ENCODE data around the gene DHX32. TPM values are rescaled to one million over a fixed set of nuclear protein-coding genes. Genes with fewer than 3 reads are reported as not detected.

DHX32 gene
- total and polyA plus RNA-seq, 2 donors (not counting 1 experiment from before 2014, with no cell fraction given), result 5.2 to 12.4 TPM

DNA sequence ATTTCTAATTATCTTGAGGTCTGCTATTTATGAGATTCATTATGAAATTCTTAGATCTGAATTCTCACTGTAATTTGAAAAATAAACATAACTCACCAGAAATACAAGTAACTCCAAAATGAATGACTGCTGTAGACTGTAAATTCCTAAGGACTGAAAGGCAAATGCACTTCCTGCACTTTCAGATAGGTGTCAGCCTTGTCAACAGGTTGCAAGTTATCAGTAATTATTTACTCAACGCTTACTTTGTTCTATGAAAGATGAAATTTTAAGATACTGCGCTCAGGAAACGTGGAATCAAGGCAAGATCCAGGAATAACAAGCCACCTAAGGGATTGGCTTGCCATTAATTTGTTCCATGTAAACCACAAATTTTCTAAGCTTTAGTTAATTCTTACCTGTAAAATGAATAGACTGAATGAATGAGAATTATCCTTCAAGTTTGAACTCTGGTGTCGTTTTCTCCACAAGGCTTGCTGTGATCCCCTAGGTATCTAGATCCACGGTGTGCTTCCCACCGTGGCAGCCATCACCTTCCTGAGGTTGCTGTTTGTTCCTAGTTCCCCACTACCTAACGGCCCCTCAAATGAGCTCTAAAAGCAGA lies 12.6 kb downstream of the DHX32 start:
- H3K4me3 Mint-ChIP-seq, result no peak overlapping the region

More for the DNA sequence above, 12.6 kb downstream of the DHX32 start:
- H3K4me1 Mint-ChIP-seq, result no peaks in the 10 kb centered on the region
- no peak overlapping the region for H3K4me2 ChIP-seq (replicated peaks; ENCODE audit: low read depth, low read length, poor library complexity, severe bottlenecking)
- no peaks in the 10 kb centered on the region for H4K20me1 ChIP-seq (ENCODE audit: control insufficient read depth, insufficient read depth, low read length, poor library complexity, severe bottlenecking)
- 91% methylated on average over 3 of the region's 7 CpGs for WGBS (ENCODE audit: insufficient coverage)
- no peaks in the 10 kb centered on the region for H3K9me3 ChIP-seq (ENCODE audit: control extremely low read depth in 1 of 3, control insufficient read depth in 2 of 3, insufficient read depth in 1 of 3, low read length in 2 of 3)
- H3K4me3 ChIP-seq (ENCODE audit: control extremely low read depth in 1 of 5, extremely low read depth in 1 of 5, insufficient read depth in 1 of 5, low read depth in 2 of 5, low read length in 4 of 5), result no peak overlapping the region
- peak; percentile 30 for DNase-seq
- no peaks in the 10 kb centered on the region for H3K9me3 Mint-ChIP-seq (ENCODE audit: insufficient read depth)
- ChIA-PET POLR2A (no interaction called here), CTCF (interaction anchor here (0.9 to 2.1 kb wide), 11 partner anchors 9 to 1986 kb away, joined by 3 to 13 read pairs (median 3); no protein-coding TSS in a partner anchor)
- intact Hi-C loops (cut with micrococcal nuclease), result loop anchor here (2.0 to 5.0 kb wide), 2 partner anchors 114 to 880 kb away; no protein-coding TSS in a partner anchor
- H3K79me2 ChIP-seq (ENCODE audit: control insufficient read depth, insufficient read depth, low read length), result no peaks in the 10 kb centered on the region
- H3K27me3 ChIP-seq (replicated peaks in 1 of 4; ENCODE audit: control extremely low read depth in 1 of 4, control insufficient read depth in 3 of 4, insufficient read depth in 4 of 4, low read length in 3 of 4), result no peaks in the 10 kb centered on the region
- H3K36me3 ChIP-seq (replicated peaks in 1 of 2; ENCODE audit: control extremely low read depth in 1 of 2, control insufficient read depth in 1 of 2, extremely low read depth in 1 of 2, insufficient read depth in 2 of 2, low read length in 1 of 2), result peaks cover 0 to 1% of the 10 kb centered on the region in 2 experiments
- no peak for TF ChIP-seq EZH2 (IDR thresholded peaks at IDR 0.05; ENCODE audit: borderline replicate concordance, insufficient read depth, low read depth, low read length, poor library complexity, severe bottlenecking)
- TF ChIP-seq, protein P1, sequence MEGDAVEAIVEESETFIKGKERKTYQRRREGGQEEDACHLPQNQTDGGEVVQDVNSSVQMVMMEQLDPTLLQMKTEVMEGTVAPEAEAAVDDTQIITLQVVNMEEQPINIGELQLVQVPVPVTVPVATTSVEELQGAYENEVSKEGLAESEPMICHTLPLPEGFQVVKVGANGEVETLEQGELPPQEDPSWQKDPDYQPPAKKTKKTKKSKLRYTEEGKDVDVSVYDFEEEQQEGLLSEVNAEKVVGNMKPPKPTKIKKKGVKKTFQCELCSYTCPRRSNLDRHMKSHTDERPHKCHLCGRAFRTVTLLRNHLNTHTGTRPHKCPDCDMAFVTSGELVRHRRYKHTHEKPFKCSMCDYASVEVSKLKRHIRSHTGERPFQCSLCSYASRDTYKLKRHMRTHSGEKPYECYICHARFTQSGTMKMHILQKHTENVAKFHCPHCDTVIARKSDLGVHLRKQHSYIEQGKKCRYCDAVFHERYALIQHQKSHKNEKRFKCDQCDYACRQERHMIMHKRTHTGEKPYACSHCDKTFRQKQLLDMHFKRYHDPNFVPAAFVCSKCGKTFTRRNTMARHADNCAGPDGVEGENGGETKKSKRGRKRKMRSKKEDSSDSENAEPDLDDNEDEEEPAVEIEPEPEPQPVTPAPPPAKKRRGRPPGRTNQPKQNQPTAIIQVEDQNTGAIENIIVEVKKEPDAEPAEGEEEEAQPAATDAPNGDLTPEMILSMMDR (IDR thresholded peaks at IDR 0.05), result peak; percentile 87
- no peak overlapping the region for H3K9ac ChIP-seq (ENCODE audit: low read length)
- ATAC-seq (ENCODE audit: low read depth), result no peak
- no peak overlapping the region for H3K27ac ChIP-seq (ENCODE audit: low read length in 2 of 2)
- H3K27me3 Mint-ChIP-seq, result no peaks in the 10 kb centered on the region
- no peak overlapping the region for H2AFZ ChIP-seq (ENCODE audit: insufficient read depth, low read depth, low read length, poor library complexity, severe bottlenecking)
- no peak overlapping the region for H3K27ac Mint-ChIP-seq
- no peaks in the 10 kb centered on the region for H3K4me1 ChIP-seq (ENCODE audit: control insufficient read depth in 2 of 2, insufficient read depth in 2 of 2, low read length in 2 of 2)
